ENCODE data around the gene TAF8. TPM values are rescaled to one million over a fixed set of nuclear protein-coding genes. Genes with fewer than 3 reads are reported as not detected.
"Not testable (repeated sequence)": the region's sequence is repeated elsewhere in the genome, so short reads cannot be mapped to it uniquely, and the experiment has no call there.

Gene TAF8
- 21.9 TPM for total RNA-seq (ENCODE audit: unreplicated experiment)
- long read RNA-seq, partial matches to known transcripts, result 0 of 4 reads
- long read RNA-seq, other reads (novel, unspliced or antisense), result 1 of 4 reads

GRCh38 chr6:42050297-42051267 is at the start of gene TAF8:
TSS of gene TAF8 (plus strand) at chr6:42050524. CDS start at chr6:42050542, 18 bp downstream.
- H3K27me3 Mint-ChIP-seq (ENCODE audit: unreplicated experiment), result peaks cover 13% of the 10 kb centered on the region
- H3K4me1 Mint-ChIP-seq (ENCODE audit: unreplicated experiment), result peaks cover 22% of the 10 kb centered on the region
- H3K27ac Mint-ChIP-seq (ENCODE audit: unreplicated experiment), result peak within 1 kb of the TSS; percentile 98
- no peaks in the 10 kb centered on the region for H3K9me3 Mint-ChIP-seq (ENCODE audit: unreplicated experiment)
- peak within 1 kb of the TSS; percentile 96 for H3K4me3 Mint-ChIP-seq (ENCODE audit: unreplicated experiment)
- peak; percentile 83 for DNase-seq (ENCODE audit: low spot score)
- no peak for TF ChIP-seq CTCF (IDR thresholded peaks at IDR 0.05; ENCODE audit: unreplicated experiment)
- H3K36me3 Mint-ChIP-seq (ENCODE audit: low read depth, unreplicated experiment), result peaks cover 9% of the 10 kb centered on the region

DNA sequence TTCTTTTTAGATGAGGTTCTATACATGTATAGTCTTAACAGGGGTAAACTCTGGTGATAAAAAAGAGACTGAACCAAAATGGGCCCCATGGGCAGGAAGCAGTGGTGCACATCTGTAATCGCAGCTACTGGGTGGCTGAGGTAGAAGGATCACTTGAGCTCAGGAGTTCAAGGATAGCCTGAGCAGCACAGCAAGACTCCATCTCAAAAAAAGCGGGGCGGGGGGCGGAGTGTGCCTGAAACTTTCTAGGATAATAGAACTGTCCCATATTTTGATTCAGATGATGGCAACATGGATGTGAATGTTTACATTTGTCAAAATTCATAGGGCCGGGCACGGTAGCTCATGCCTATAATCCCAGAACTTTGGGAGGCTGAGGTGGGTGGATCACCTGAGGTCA is 48.8 kb upstream of the TAF8 start:
- Mint-ChIP-seq H3K27ac (ENCODE audit: unreplicated experiment) (no peak overlapping the region), H3K27me3 (ENCODE audit: unreplicated experiment) (peaks cover 2% of the 10 kb centered on the region), H3K36me3 (ENCODE audit: low read depth, unreplicated experiment) (no peaks in the 10 kb centered on the region), H3K4me1 (ENCODE audit: unreplicated experiment) (no peaks in the 10 kb centered on the region), H3K9me3 (ENCODE audit: unreplicated experiment) (no peaks in the 10 kb centered on the region), H3K4me3 (ENCODE audit: unreplicated experiment) (no peak overlapping the region)
- no peak for TF ChIP-seq CTCF (IDR thresholded peaks at IDR 0.05; ENCODE audit: unreplicated experiment)
- no peak for DNase-seq (ENCODE audit: low spot score)

DNA sequence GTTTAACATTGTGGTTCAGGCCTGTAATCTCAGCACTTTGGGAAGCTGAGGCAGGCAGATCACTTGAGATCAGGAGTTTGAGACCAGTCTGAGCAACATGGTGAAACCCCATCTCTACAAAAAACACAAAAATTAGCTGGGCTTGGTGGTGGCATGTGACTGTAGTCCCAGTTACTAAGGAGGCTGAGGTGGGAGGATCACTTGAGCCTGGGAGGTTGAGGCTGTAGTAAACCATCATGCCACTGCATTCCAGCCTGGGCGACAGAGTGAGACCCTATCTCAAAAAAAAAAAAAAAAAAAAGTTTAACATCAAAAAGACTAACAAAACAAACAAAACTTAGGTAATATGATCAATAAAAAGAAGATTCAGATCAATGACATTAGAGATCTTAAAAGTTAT is 46.7 kb upstream of the TAF8 start:
- not testable (repeated sequence) for H3K27ac Mint-ChIP-seq (ENCODE audit: unreplicated experiment); H3K9me3 Mint-ChIP-seq (ENCODE audit: unreplicated experiment); H3K36me3 Mint-ChIP-seq (ENCODE audit: low read depth, unreplicated experiment); H3K4me3 Mint-ChIP-seq (ENCODE audit: unreplicated experiment); H3K27me3 Mint-ChIP-seq (ENCODE audit: unreplicated experiment); DNase-seq (ENCODE audit: low spot score); H3K4me1 Mint-ChIP-seq (ENCODE audit: unreplicated experiment)

GRCh38 chr6:42007286-42008137 is 42.8 kb upstream of the TAF8 start:
- H3K4me1 Mint-ChIP-seq (ENCODE audit: unreplicated experiment), result peaks cover 21% of the 10 kb centered on the region
- no peak overlapping the region for H3K4me3 Mint-ChIP-seq (ENCODE audit: unreplicated experiment)
- no peak overlapping the region for H3K27ac Mint-ChIP-seq (ENCODE audit: unreplicated experiment)
- H3K9me3 Mint-ChIP-seq (ENCODE audit: unreplicated experiment), result no peaks in the 10 kb centered on the region
- H3K27me3 Mint-ChIP-seq (ENCODE audit: unreplicated experiment), result no peaks in the 10 kb centered on the region
- DNase-seq (ENCODE audit: low spot score), result no peak
- H3K36me3 Mint-ChIP-seq (ENCODE audit: low read depth, unreplicated experiment), result no peaks in the 10 kb centered on the region
- TF ChIP-seq CTCF (IDR thresholded peaks at IDR 0.05; ENCODE audit: unreplicated experiment), result no peak

DNA sequence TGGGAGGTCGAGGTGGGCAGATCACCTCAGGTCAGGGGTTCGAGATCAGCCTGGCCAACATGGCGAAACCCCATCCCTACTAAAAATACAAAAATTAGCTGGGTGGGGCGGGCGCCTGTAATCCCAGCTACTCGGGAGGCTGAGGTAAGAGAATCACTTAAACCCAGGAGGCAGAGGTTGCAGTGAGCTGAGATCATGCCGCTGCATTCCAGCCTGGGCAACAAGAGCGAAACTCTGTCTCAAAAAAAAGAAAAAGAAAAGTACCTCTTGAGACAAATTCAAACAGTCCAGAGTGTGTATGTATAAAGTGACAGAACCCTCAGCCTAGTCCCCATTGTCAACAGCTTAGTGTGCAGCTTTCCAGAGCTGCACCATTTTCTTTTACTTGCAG is 42.2 kb upstream of the TAF8 start:
- not testable (repeated sequence) for H3K4me3 Mint-ChIP-seq (ENCODE audit: unreplicated experiment); H3K9me3 Mint-ChIP-seq (ENCODE audit: unreplicated experiment); H3K36me3 Mint-ChIP-seq (ENCODE audit: low read depth, unreplicated experiment); H3K27me3 Mint-ChIP-seq (ENCODE audit: unreplicated experiment); H3K27ac Mint-ChIP-seq (ENCODE audit: unreplicated experiment); DNase-seq (ENCODE audit: low spot score)
- H3K4me1 Mint-ChIP-seq (ENCODE audit: unreplicated experiment), result peaks cover 21% of the 10 kb centered on the region
